Prostate gland (tissue), 2 donors: ENCODE measurements around the gene CACNA1B.

Experiments used
- CTCF ChIP-seq, 4 experiments: fragments of 200-600 bp in 2 of 4; fragments of 450-650 bp in 2 of 4; sonication (generic) in 2 of 4; IDR thresholded peaks; 1 replicate in 3 of 4; 2 replicates in 1 of 4; pipeline ENCODE4 v1.5.1; 2016 to 2019; ENCODE audit warnings: antibody characterized with exemption in 4 of 4, mild to moderate bottlenecking in 2 of 4, moderate library complexity in 2 of 4
- POLR2AphosphoS5 ChIP-seq: sonication (generic); formaldehyde crosslinking; IDR thresholded peaks from one replicate; pipeline ENCODE4 v1.6.1; 2017; ENCODE audit warnings: antibody characterized with exemption

DNA sequence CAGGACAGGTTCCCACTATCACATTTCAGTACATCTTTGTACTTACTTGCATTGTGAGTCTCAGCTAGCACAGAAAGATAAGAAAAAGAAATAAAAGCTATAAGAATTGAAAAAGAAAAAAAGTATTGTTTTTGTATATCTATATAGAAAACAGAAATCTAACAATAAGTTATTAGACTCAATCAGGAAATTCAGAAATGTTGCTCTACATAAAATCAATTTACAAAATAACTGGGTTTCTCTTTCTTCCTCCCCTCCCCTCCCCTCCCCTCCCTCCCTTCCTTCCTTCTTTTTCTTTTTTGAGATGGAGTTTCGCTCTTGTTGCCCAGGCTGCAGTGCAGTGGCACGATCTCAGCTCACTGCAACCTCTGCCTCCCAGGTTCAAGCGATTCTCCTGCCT, 7.2 kb upstream of the CACNA1B start:
- no peak for TF ChIP-seq CTCF (IDR thresholded peaks at IDR 0.05)
- no peak for TF ChIP-seq POLR2AphosphoS5
